GM19324 (cell line): ENCODE measurements around the gene RPS16.
A peak's percentile ranks its signal among the peaks of the same experiment; 100 is the strongest.
"Not testable (repeated sequence)": the region's sequence is repeated elsewhere in the genome, so short reads cannot be mapped to it uniquely, and the experiment has no call there.

Source experiments
- ATAC-seq: cut with Tn5 transposase; IDR thresholded peaks from one replicate; pipeline ENCODE4 v1.9.1; 2021; ENCODE audit warnings: mild to moderate bottlenecking, moderate library complexity; ENCODE audit not compliant: unreplicated experiment, low FRiP score

The RPS16 gene

GRCh38 chr19:39451257-39451656 lies 15.5 kb upstream of the RPS16 start:
- not testable (repeated sequence) for ATAC-seq

GRCh38 chr19:39449116-39449797 lies 13.5 kb upstream of the RPS16 start:
- no peak for ATAC-seq

GRCh38 chr19:39448271-39448670 lies 12.5 kb upstream of the RPS16 start:
- ATAC-seq, result no peak

- no peak for ATAC-seq
Measured at GRCh38 chr19:39446365-39447084, 10.8 kb upstream of the RPS16 start.

GRCh38 chr19:39445196-39446111 lies 9.7 kb upstream of the RPS16 start, which contains the start of gene SUPT5H:
TSS of gene SUPT5H (plus strand) at chr19:39445582. CDS start at chr19:39445891, 309 bp downstream.
- peak; percentile 94 for ATAC-seq

GRCh38 chr19:39444598-39445195 lies 8.9 kb upstream of the RPS16 start:
- no peak for ATAC-seq

- no peak for ATAC-seq
Measured at GRCh38 chr19:39438270-39438934, 2.7 kb upstream of the RPS16 start.

GRCh38 chr19:39436350-39436716 lies 584 bp upstream of the RPS16 start:
- ATAC-seq, result no peak

- no peak for ATAC-seq
Measured at GRCh38 chr19:39434123-39435076, 1.3 kb downstream of the RPS16 start.

GRCh38 chr19:39433480-39434079 lies 2.2 kb downstream of the RPS16 start:
- no peak for ATAC-seq

GRCh38 chr19:39432677-39433025 lies 3.1 kb downstream of the RPS16 start:
- no peak for ATAC-seq

- no peak for ATAC-seq
Measured at GRCh38 chr19:39430675-39431593, 4.8 kb downstream of the RPS16 start.

GRCh38 chr19:39428283-39429112 lies 7.3 kb downstream of the RPS16 start:
- ATAC-seq, result no peak

GRCh38 chr19:39427707-39428106 lies 8.0 kb downstream of the RPS16 start:
- no peak for ATAC-seq

GRCh38 chr19:39426170-39426569 lies 9.6 kb downstream of the RPS16 start:
- ATAC-seq, result no peak

GRCh38 chr19:39425744-39426143 lies 10.0 kb downstream of the RPS16 start:
- no peak for ATAC-seq

GRCh38 chr19:39424934-39425333 lies 10.8 kb downstream of the RPS16 start:
- no peak for ATAC-seq
